NCI-H146 (cell line): ENCODE measurements around the gene HPSE2.
"Not testable (repeated sequence)": the region's sequence is repeated elsewhere in the genome, so short reads cannot be mapped to it uniquely, and the experiment has no call there.

Experiments
- DNase-seq: peaks from one replicate; lab custom pipeline; 2025; lab: John Stamatoyannopoulos, UW

Gene HPSE2

DNA sequence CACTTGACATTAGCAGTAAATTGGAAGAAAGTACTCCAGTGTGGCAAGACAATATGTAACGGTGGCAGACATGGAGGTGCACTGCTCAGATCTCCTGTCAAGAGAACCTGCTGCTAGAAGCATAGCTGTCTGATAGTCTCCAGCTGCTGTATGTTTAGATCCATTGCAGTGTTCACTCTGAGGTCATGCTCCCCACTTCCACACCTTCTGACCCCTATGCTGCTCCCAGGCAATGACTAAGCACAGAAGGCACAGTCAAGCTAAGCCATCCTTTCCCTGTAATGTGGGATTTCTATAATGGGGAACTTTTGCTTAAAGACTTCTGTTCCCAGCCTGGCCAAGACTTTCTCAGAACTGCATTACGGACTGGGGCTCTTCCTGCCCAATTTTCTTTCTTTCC is 315.8 kb downstream of the HPSE2 start:
- DNase-seq: no peak

GRCh38 chr10:98917828-98918227 is 317.8 kb downstream of the HPSE2 start:
- DNase-seq: no peak

DNA sequence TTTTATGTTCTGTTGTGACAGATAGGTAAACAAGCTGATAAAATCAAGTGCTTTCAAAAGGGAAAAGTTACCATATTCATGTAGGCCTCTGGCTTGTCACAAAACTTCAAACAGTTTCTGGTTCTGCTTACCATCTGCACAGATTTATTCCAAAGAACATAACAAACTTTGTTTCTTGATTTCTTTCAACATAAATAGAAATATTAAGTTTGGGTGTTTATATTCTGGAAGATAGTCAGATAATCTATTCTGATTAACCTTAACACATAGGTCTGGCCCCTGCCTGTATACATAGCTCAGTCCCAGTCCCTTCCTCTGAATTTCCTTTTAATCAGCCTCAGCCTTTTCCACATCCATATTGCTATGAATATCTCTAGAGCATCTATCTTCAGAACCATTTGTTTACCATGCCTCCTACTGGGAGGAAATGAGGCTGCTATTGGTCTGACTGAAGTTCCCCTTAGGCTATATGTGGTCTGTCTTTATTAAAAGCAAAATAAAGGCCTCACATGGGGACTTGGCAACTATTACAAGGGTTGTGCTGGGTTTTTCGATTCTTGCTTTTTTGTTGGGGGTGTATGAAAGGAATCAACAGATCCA is 319.0 kb downstream of the HPSE2 start:
- peak; percentile 21 for DNase-seq

GRCh38 chr10:98915911-98916310 is 319.7 kb downstream of the HPSE2 start:
- no peak for DNase-seq

GRCh38 chr10:98910546-98910945 is 325.1 kb downstream of the HPSE2 start:
- DNase-seq: no peak

DNA sequence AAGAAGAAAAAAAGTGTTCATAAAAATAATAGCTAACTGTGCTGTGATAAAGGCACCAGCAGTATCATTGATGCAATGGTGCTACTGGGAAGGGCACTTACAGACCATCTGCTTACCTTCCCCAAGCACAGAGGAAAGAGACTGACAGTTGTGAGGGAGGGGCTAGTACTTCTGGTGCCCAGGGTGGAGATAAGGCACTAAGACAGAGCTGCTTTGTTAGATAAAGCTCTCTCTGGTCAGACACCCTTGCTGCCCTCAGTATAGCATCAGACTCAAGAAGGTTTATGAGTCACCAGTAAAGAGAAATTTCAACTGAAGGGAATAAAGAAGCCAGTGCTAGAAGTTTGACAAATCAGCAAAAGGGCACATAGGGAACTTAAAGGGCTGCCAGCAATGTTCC is 325.6 kb downstream of the HPSE2 start:
- no peak for DNase-seq

DNA sequence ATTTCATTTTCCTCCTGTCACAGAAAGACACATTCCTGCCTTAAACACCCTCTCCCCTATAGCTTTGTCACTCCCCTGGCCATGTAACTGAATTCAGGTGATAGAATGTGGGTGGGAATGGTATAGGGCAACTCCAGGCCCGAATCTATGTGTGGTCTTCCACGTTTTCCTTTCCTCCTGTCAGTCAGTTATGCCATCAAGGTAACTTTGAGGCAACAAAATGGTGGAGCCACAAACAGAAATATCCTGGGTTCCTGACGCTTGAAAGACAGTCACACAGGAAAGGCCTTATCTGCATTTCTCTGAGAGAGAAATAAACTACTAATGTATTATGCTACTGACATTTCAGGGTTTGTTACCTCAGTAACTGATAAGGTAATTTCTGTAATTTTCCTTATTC is 326.8 kb downstream of the HPSE2 start:
- no peak for DNase-seq

- DNase-seq: not testable (repeated sequence)
Measured at GRCh38 chr10:98908247-98908646, 327.4 kb downstream of the HPSE2 start.

DNA sequence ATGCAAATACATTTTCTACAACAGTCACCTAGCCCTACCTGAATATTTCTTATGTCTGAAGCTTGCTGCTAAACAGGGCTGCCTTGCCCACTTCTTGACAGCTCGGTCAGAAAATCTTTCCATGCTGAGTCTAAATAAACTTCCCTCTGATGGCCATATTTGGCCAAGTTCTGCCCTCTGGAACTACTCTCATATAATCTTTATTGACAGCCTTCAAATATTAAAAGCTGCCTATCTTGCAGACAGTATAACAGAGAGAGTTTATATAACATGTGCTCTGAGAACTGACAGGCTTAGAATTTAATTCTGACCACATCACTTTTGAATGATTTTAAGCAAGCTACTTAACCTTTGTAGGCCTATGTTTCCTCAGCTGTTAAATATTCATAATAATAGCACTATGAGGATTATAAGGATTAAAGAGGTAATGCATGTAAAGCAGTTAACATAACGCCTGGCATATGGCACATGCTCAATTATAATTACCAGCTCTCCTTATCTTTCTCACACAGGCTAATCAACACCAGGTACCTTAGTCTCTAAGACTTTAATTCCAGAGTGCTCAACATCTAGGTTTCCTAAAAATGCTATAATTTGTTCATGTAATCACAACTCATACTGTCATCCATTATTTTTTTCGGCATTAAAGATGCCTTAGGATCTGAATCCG is 334.1 kb downstream of the HPSE2 start:
- no peak for DNase-seq

GRCh38 chr10:98899018-98899417 is 336.6 kb downstream of the HPSE2 start:
- no peak for DNase-seq

DNA sequence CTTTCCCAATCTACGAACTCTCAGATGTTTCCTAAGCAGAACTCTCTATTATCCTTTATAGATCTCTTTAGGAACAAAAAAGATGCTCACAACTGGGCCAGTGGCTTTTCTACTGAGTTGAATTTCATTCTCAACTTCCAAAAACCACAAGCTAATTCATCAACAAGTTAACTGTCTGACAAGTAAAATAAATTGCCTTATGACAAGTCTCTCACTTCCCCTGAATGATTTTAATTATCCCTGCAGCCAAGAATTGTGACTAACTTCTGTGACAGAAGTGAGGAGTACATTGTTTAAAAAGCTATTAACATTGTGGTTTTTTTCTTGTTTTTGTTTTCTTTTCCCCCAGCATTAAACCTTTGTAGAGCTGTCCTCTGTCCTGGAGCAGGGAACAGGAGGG is 343.1 kb downstream of the HPSE2 start:
- no peak for DNase-seq

- no peak for DNase-seq
Measured at GRCh38 chr10:98886686-98887085, 349.0 kb downstream of the HPSE2 start.

- no peak for DNase-seq
Measured at GRCh38 chr10:98885378-98885777, 350.3 kb downstream of the HPSE2 start.

DNA sequence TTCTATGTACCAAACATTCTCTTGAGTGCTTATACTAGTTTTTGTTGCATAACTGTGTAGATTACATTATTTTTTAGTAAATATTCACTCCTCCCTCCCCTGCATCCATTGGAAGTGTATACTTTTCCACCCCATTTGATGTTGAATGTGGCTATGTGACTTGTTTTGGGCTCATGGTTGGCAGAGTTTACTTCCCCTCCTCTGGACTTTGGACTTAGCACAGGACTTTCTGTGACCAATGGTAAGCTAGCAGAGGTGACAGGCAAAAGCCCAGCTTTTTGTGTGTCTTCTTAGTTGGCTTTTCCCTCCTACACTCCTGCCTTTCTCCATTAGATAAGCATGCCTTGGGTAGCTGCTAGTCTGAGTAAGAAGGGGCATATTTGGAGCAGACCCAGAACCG is 353.9 kb downstream of the HPSE2 start:
- no peak for DNase-seq

DNA sequence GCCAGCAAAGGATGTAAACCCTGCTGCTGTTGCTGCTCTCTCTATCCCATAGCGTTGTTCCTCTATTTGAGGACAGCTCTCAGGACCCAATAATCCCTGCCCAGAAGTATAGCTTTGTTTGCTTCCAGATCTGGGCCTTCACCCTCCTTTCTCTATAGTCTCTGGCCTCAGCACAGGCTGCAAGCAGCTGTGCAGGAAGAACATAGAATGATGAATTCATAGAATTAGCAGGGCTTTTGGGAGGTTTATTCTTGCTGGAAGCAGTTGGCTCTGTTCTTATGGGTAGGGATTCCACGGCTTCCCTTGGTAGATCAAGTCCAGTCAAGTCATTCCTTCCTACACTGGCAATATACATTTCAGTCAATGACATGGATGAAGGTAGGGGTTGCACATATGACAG is 354.7 kb downstream of the HPSE2 start:
- no peak for DNase-seq

- DNase-seq: no peak
Measured at GRCh38 chr10:98878921-98879320, 356.7 kb downstream of the HPSE2 start.

DNA sequence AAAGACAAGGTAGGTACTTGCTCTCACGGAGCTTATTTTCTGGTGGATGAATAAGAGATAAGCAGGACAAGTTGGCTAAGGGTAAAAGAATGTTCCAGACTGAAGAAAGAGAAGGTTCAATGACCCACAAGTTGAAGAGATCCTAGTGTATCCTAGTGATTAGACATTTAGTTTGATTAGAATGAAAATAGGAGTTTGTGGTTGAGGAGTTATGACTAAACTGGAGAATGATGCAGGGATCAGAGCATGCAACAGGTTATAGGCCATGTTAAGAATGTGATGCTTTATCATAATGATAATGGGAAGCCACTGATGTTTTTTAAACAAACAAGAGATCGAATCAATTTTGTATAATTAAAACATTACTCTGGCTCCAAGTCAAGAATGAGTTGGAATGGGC is 357.2 kb downstream of the HPSE2 start:
- no peak for DNase-seq

- DNase-seq: no peak
Measured at GRCh38 chr10:98861962-98862361, 373.7 kb downstream of the HPSE2 start.

- DNase-seq: no peak
Measured at GRCh38 chr10:98858525-98858924, 377.1 kb downstream of the HPSE2 start.

DNA sequence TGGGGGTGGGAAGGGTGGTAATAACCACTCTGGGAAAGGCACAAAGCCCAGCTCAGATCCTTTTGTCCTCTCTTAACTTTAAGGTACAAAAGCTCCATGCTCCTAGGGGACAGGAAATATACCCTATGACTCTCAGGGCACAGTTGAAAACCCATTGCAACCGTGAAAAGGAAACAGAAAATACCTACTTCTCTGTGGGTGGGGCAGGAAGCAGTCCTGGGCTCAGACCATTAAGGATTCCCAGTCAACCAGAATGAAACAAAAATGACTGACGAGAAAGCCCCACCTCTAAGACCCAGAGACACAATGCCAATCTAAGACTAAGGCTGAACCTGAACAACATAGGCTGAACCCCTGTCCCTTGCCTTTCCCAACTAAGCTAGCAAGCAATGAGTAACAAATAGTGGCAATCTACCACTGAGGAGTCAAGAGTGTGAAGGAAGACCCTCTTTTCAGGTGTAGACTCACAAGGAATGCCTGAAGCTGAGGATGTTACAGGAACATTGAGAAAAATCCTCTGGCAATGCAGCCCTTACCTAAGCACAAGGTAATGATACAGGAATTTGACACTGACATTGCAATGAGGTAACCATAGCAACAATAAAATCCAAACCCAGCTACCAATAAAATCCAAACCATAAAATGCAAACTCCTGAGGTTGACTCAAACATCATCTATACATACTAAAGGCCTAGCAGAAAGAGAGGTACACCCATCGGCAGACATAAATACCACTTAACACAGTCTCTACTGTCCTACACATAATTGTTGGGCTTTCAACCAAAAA is 380.1 kb downstream of the HPSE2 start:
- no peak for DNase-seq

DNA sequence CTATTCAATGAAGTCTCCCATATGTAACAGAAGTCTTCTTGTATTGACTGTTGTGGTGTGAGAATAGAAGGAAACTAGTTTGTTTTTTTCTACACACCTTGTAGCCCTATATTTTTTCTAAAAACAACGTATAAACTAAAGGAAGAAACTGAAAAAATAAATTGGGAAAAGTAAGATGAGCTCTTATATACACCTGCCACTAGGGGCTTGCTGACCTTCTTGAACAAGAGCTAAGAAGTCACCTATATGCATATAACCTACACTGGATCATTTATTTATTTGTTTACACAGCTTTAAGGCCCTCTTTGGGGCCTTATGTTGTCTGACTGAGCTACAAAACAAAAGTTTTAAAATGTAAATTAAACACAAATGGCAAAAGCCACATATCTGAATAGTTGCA is 383.0 kb downstream of the HPSE2 start:
- no peak for DNase-seq

- no peak for DNase-seq
Measured at GRCh38 chr10:98848361-98848760, 387.3 kb downstream of the HPSE2 start.

GRCh38 chr10:98846787-98847186 is 388.9 kb downstream of the HPSE2 start:
- DNase-seq: no peak
